HepG2 (cell line): ENCODE measurements around the gene ABI3BP. TPM values are rescaled to one million over a fixed set of nuclear protein-coding genes. Genes with fewer than 3 reads are reported as not detected.

Source experiments
- KLF16 ChIP-seq, 2 experiments: sonication (generic) in 1 of 2; formaldehyde crosslinking in 1 of 2; IDR thresholded peaks; 2 replicates each; pipeline versions ENCODE4 v1.6.1 to v1.8.0; 2016 to 2023; ENCODE audit warnings: missing genetic modification reagents in 2 of 2, missing compliant biosample characterization in 1 of 2
- NFAT5 ChIP-seq: sonication (generic); formaldehyde crosslinking; IDR thresholded peaks from 2 replicates; pipeline ENCODE4 v1.4.0; 2020; ENCODE audit warnings: missing genetic modification reagents
- PITX1 ChIP-seq: sonication (generic); formaldehyde crosslinking; IDR thresholded peaks from 2 replicates; pipeline ENCODE4 v1.5.1; 2020; ENCODE audit warnings: mild to moderate bottlenecking, missing genetic modification reagents
- PREB ChIP-seq: sonication (generic); formaldehyde crosslinking; IDR thresholded peaks from 2 replicates; pipeline ENCODE4 v1.4.0; 2020; ENCODE audit warnings: missing genetic modification reagents
- STAT5B ChIP-seq: sonication (generic); formaldehyde crosslinking; IDR thresholded peaks from 2 replicates; pipeline ENCODE4 v1.4.0; 2020; ENCODE audit warnings: missing genetic modification reagents
- ZMYM4 ChIP-seq: sonication (generic); formaldehyde crosslinking; IDR thresholded peaks from 2 replicates; pipeline ENCODE4 v1.8.1; 2023; ENCODE audit warnings: mild to moderate bottlenecking, missing genetic modification reagents
- ZNF30 ChIP-seq: sonication (generic); formaldehyde crosslinking; IDR thresholded peaks from 2 replicates; pipeline ENCODE4 v1.5.0; 2020; ENCODE audit warnings: mild to moderate bottlenecking, missing genetic modification reagents
- polyA plus RNA-seq, 8 experiments: library from polyadenylated mRNA; depleted of rRNA in 3 of 8; stranded (reverse) in 7 of 8; unstranded in 1 of 8; fragments of >200 nt; fragmentation: Illumina TruSeq in 4 of 8; extraction: Trizol in 4 of 8; gene quantifications; 2 replicates each; pipeline versions ENCODE4 v1.2.1 to v1.2.3, GENCODE V29; 2011 to 2016; ENCODE audit warnings: low read depth in 4 of 8, missing spikeins in 1 of 8, mixed read lengths in 1 of 8; ENCODE audit not compliant: insufficient read depth in 1 of 8
- total RNA-seq, 5 experiments: library from RNA; depleted of rRNA; stranded (reverse); fragments of >200 nt; fragmentation: Illumina TruSeq; extraction: Trizol; gene quantifications; 2 replicates each; pipeline ENCODE4 v1.2.3, GENCODE V29; 2016; ENCODE audit warnings: low read depth in 1 of 5

Gene ABI3BP
- total and polyA plus RNA-seq, 2 of the 13 experiments (the other 11 are each of a cell fraction or from before 2014, with no cell fraction given): not detected

GRCh38 chr3:100865442-100865841 is 127.8 kb downstream of the ABI3BP start (continued):
- TF ChIP-seq KLF16 (CRISPR knock-in tag; IDR thresholded peaks at IDR 0.05): no peak
- TF ChIP-seq ZMYM4 (CRISPR knock-in tag): no peak
- TF ChIP-seq NFAT5: no peak
- no peak for TF ChIP-seq ZNF30
- TF ChIP-seq PITX1 (CRISPR knock-in tag): no peak
- TF ChIP-seq STAT5B (CRISPR knock-in tag): no peak
- no peak for TF ChIP-seq PREB (CRISPR knock-in tag)
